ENCODE measurements around the gene SARDH. TPM values are rescaled to one million over a fixed set of nuclear protein-coding genes. Genes with fewer than 3 reads are reported as not detected.

The SARDH gene
- total RNA-seq, 1 donor from 2014 or later, result 5.1 TPM

DNA sequence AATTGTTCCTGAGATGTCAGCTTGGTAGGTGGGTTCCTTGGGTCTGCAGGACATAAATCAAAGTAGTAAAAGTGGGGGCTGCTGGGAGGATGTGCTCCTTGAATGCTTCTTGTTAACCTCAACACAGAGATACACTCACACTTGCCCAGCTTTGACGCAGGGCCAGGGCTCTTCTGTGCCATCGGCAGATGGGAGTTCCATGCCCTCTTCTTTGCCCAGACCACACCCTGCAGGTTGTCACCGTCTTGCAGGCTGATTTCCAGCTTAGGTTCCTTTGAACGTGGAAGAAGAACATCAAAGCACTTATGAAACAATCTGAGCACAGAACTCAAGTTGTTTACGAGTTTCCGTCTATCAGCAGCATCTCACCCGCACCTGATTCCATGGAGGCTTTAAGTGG lies 91.0 kb downstream of the SARDH start:
- Mint-ChIP-seq H3K4me3 (ENCODE audit: low read depth) (no peak overlapping the region), H3K4me1 (ENCODE audit: low read depth) (no peaks in the 10 kb centered on the region), H3K36me3 (ENCODE audit: insufficient read depth) (no peaks in the 10 kb centered on the region), H3K27ac (no peak overlapping the region), H3K27me3 (peaks cover 31% of the 10 kb centered on the region), H3K9me3 (ENCODE audit: low read depth) (no peaks in the 10 kb centered on the region)
- no peak for DNase-seq (ENCODE audit: low spot score, unreplicated experiment)
- TF ChIP-seq, protein P1, sequence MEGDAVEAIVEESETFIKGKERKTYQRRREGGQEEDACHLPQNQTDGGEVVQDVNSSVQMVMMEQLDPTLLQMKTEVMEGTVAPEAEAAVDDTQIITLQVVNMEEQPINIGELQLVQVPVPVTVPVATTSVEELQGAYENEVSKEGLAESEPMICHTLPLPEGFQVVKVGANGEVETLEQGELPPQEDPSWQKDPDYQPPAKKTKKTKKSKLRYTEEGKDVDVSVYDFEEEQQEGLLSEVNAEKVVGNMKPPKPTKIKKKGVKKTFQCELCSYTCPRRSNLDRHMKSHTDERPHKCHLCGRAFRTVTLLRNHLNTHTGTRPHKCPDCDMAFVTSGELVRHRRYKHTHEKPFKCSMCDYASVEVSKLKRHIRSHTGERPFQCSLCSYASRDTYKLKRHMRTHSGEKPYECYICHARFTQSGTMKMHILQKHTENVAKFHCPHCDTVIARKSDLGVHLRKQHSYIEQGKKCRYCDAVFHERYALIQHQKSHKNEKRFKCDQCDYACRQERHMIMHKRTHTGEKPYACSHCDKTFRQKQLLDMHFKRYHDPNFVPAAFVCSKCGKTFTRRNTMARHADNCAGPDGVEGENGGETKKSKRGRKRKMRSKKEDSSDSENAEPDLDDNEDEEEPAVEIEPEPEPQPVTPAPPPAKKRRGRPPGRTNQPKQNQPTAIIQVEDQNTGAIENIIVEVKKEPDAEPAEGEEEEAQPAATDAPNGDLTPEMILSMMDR (IDR thresholded peaks at IDR 0.05; ENCODE audit: unreplicated experiment), result no peak

DNA sequence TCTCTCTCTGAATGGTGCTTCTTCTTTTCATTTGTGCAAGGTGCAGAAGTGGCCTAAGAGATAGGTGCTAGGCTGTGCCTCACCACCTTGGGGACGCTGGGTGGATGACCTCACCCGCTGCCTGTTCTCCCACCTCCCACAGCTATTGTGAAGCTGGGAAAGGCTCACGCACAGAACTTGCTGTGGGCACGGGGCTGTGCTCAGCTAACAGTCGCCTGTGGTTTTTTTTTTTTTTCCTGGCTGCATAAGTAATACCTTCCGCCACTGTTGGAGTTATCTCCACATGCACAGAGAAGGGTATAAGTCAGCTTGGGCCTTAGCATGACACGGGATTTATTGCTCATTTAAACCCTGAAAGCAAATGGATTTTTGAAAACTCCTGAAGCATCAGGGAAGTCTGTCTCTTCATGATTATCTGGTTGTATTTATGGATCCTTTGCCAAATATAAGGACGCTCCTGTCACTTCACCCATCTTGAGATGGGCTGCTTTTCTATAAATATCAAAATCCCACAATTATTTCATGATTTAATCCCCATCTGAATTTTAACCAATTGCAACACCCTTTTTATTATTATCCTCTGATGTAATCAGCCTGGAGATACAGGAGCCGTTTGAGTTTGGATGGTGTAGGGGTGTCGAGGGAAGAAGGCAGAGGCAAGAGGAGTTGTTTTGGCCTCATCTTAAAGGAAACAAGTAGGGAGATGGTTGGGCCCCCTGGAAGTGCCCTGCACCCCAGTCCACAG lies 93.0 kb downstream of the SARDH start:
- H3K27ac Mint-ChIP-seq, result no peak overlapping the region
- H3K27me3 Mint-ChIP-seq, result peaks cover 41% of the 10 kb centered on the region
- TF ChIP-seq, protein P1 (IDR thresholded peaks at IDR 0.05; ENCODE audit: unreplicated experiment), result no peak
- H3K9me3 Mint-ChIP-seq (ENCODE audit: low read depth), result no peaks in the 10 kb centered on the region
- no peak for DNase-seq (ENCODE audit: low spot score, unreplicated experiment)
- H3K4me1 Mint-ChIP-seq (ENCODE audit: low read depth), result no peaks in the 10 kb centered on the region
- H3K4me3 Mint-ChIP-seq (ENCODE audit: low read depth), result no peak overlapping the region
- no peaks in the 10 kb centered on the region for H3K36me3 Mint-ChIP-seq (ENCODE audit: insufficient read depth)

DNA sequence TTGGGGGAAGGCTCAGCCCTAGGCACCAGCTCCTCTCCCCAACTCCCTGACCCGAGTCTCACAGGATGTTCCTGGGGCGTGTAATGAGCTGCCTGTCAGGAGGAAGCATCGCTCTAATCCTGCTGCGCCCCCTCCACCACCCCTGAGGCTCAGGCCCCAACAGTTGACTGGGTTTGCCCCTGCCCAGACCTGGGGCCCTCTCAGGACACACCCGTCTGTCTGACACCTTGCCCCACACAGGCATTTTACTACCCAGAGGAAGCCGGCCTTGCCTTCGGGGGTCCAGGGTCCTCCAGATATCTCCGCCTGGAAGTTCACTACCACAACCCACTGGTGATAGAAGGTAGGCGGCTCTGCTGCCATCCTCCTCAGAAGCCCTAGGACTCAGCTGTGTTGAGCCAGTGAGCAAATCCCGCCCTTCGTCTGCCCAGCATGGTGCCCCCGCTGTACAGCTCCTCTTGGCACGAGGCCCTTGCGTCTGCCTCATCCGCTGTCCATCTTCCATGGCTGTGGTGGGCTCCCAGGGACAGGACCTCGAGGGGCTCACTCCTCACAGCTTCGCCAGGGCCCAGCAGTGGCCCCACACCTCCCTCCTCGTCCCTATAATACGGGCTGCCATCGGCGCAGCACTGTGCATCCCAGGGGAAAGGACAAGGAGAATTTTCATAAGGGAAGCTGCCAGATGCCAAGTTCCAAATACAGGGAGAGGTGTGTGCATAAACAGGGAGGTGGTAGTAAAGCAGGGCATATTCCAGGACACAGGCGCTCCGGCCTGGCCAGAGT lies 94.0 kb downstream of the SARDH start:
- H3K36me3 Mint-ChIP-seq (ENCODE audit: insufficient read depth), result no peaks in the 10 kb centered on the region
- no peak for DNase-seq (ENCODE audit: low spot score, unreplicated experiment)
- H3K9me3 Mint-ChIP-seq (ENCODE audit: low read depth), result no peaks in the 10 kb centered on the region
- H3K4me3 Mint-ChIP-seq (ENCODE audit: low read depth), result no peak overlapping the region
- TF ChIP-seq, protein P1 (IDR thresholded peaks at IDR 0.05; ENCODE audit: unreplicated experiment), result no peak
- H3K4me1 Mint-ChIP-seq (ENCODE audit: low read depth), result no peaks in the 10 kb centered on the region
- H3K27ac Mint-ChIP-seq, result no peak overlapping the region
- H3K27me3 Mint-ChIP-seq, result peaks cover 36% of the 10 kb centered on the region

DNA sequence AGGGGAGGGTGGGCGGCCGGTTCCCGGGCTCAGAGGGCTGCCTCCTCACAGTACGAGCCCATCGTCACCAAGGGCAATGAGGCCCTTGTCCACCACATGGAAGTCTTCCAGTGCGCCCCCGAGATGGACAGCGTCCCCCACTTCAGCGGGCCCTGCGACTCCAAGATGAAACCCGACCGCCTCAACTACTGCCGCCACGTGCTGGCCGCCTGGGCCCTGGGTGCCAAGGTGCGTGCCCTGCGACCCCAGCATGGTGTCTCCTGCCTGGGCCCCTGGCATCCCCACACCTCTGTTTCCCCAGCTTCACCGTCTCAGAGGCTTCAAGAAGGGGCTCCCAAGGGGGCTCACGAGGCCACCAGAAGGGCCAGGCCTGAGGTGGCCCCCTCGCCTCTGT lies 94.8 kb downstream of the SARDH start:
- no peak overlapping the region for H3K27ac Mint-ChIP-seq
- H3K4me1 Mint-ChIP-seq (ENCODE audit: low read depth), result no peaks in the 10 kb centered on the region

DNA sequence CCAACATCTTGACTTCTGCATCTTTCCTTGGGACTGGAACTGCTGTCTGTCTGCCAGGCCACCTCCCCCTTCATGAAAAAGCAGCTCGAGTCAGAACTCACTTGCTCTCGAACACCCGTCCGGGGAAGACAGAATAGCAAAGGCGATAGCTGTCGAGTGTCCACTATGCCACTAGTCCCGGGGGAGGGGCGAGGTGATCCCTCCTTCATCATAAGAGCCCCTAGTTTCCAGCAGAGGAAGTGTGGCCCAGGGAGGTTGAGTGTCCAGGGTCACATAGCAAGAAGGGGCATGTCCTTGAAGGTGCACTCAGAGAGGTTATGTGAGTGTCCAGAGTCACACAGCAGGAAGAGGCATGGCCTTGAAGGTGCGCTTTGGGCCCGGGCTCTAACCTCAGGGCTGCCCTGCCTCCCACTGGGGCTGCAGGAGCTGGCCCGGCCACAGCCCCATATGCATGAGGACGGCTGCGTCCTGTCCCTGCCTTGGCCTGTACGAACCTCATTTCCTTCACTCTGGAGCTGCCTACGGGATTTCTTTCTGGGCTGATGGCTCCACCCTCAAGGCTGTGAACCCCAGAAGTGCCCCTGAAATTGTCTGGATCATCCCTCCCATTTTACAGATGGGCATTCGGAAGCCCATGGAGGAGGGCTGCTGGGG lies 95.3 kb downstream of the SARDH start:
- no peaks in the 10 kb centered on the region for H3K4me1 Mint-ChIP-seq (ENCODE audit: low read depth)
- no peaks in the 10 kb centered on the region for H3K36me3 Mint-ChIP-seq (ENCODE audit: insufficient read depth)
- no peaks in the 10 kb centered on the region for H3K9me3 Mint-ChIP-seq (ENCODE audit: low read depth)
- peaks cover 39% of the 10 kb centered on the region for H3K27me3 Mint-ChIP-seq
- DNase-seq (ENCODE audit: low spot score, unreplicated experiment), result no peak
- H3K27ac Mint-ChIP-seq, result no peak overlapping the region
- no peak overlapping the region for H3K4me3 Mint-ChIP-seq (ENCODE audit: low read depth)
- TF ChIP-seq, protein P1 (IDR thresholded peaks at IDR 0.05; ENCODE audit: unreplicated experiment), result no peak

More for the DNA sequence above, 94.8 kb downstream of the SARDH start:
- DNase-seq (ENCODE audit: low spot score, unreplicated experiment), result no peak
- H3K4me3 Mint-ChIP-seq (ENCODE audit: low read depth), result no peak overlapping the region
- H3K36me3 Mint-ChIP-seq (ENCODE audit: insufficient read depth), result no peaks in the 10 kb centered on the region
- TF ChIP-seq, protein P1 (IDR thresholded peaks at IDR 0.05; ENCODE audit: unreplicated experiment), result no peak
- H3K27me3 Mint-ChIP-seq, result peaks cover 36% of the 10 kb centered on the region
- H3K9me3 Mint-ChIP-seq (ENCODE audit: low read depth), result no peaks in the 10 kb centered on the region
